GM21737 (cell line): ENCODE measurements around the gene SASS6.

Experiments used
- ATAC-seq: cut with Tn5 transposase; IDR thresholded peaks from one replicate; pipeline ENCODE4 v1.9.1; 2021; ENCODE audit warnings: mild to moderate bottlenecking, moderate library complexity; ENCODE audit not compliant: unreplicated experiment

Gene SASS6, protein sequence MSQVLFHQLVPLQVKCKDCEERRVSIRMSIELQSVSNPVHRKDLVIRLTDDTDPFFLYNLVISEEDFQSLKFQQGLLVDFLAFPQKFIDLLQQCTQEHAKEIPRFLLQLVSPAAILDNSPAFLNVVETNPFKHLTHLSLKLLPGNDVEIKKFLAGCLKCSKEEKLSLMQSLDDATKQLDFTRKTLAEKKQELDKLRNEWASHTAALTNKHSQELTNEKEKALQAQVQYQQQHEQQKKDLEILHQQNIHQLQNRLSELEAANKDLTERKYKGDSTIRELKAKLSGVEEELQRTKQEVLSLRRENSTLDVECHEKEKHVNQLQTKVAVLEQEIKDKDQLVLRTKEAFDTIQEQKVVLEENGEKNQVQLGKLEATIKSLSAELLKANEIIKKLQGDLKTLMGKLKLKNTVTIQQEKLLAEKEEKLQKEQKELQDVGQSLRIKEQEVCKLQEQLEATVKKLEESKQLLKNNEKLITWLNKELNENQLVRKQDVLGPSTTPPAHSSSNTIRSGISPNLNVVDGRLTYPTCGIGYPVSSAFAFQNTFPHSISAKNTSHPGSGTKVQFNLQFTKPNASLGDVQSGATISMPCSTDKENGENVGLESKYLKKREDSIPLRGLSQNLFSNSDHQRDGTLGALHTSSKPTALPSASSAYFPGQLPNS

GRCh38 chr1:100132566-100133477, at the start of gene SASS6, which contains the start of gene TRMT13:
Gene SASS6, minus strand, starts transcription at chr1:100132930. Its CDS starts 116 bp downstream, at chr1:100132814.
Gene TRMT13, plus strand, starts transcription at chr1:100133163. Its CDS starts 6 bp downstream, at chr1:100133169.
- peak; percentile 87 for ATAC-seq

GRCh38 chr1:100178091-100178490, 45.4 kb upstream of the SASS6 start, which contains the start of gene LRRC39:
Gene LRRC39, minus strand, starts transcription at chr1:100178256. Its CDS starts 9,740 bp downstream, at chr1:100168516.
- no peak for ATAC-seq

- no peak for ATAC-seq
Observed at GRCh38 chr1:100177295-100178041, 44.7 kb upstream of the SASS6 start.

DNA sequence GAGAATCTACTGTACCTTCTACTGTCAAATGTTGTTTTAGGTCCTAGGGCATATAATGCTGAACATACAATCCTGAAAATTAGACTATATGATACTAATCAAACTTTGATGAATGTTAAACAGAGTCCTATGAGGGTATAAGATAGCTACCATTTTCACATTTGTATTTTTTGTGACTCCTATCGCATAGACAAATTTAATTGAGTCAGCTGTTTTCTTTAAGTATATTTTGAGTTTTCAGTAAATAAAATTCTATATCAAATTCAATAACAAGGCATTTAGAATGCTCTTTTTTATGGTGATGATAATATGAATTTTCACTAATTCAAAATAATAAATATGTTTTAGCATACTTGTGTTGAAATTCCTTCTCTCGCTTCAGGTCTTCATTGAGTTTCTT, 35.3 kb upstream of the SASS6 start:
- ATAC-seq: no peak

DNA sequence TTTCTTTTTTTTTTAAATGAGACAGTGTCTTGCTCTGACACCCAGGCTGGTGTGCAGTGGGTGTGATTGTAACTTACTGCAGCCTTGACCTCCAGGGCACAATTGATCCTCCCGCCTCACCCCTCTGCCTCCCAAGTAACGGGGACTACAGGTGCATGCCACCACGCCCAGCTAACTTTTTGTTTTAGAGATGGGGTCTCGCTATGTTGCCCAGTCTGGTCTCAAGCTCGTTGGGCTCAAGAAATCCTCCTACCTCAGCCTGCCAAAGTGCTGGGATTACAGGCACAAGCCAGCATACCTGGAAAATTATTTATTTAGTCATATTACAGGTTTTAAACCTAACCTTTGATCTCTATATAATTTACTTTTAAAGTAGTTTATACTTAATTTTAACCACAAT, 32.0 kb upstream of the SASS6 start:
- ATAC-seq: no peak

DNA sequence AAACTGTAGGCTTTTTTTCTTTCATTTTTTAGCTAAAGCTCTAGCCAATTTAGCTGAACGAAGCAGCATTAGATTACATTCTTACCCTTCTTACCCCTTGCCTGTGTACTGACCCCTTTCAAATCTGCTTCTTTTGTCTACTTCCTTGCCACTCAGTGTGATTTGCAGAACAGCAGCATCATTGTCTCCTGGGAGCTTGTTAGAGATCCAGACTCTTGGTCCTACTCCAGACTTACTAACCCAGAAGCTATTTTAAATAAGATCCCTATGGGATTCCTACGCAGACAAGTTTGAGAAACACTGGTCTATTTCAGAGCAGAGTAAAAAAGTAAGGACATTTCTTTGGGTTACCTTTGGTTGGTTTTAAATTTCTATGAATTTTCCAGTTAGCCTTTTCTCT, 31.5 kb upstream of the SASS6 start:
- ATAC-seq: no peak

GRCh38 chr1:100162881-100163280, 30.2 kb upstream of the SASS6 start:
- no peak for ATAC-seq

GRCh38 chr1:100152271-100152670, 19.5 kb upstream of the SASS6 start:
- peak; percentile 78 for ATAC-seq

DNA sequence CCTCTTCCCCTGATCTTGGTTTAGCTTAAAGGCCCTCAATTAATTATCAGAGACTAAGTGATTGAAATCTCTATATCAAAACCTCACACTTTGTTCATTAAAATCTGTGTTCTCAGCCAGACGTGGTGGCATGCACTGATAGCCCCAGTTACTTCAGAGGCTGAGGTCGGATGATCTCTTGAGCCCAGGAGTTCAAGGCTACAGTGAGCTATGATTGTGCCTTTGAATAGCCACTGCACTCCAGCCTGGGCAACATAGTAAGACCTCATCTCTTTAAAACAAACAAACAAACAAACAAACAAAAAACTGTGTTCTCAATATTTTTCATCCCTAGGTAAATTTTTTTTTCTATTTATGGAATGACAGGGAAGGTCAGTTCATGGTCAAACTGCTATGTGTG, 18.9 kb upstream of the SASS6 start:
- ATAC-seq: no peak

DNA sequence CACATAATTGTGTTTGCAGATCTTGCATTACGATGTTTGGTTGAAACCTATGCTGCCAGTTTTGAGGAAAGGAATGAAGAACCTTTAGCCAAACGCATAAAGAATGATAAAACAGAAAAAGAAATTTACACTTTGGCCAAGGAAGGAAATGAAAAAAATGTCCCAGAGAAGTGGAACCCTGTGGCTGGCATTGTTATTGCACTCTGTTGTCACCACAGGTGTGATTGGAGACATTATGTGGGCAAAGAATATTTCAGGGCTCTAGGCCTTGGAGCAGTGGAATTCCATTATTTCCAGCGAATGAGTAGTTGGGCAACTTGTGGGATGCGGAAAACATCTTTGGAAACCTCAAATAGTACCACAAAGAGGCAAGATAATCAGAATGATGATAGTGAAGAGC, 15.1 kb upstream of the SASS6 start:
- no peak for ATAC-seq

DNA sequence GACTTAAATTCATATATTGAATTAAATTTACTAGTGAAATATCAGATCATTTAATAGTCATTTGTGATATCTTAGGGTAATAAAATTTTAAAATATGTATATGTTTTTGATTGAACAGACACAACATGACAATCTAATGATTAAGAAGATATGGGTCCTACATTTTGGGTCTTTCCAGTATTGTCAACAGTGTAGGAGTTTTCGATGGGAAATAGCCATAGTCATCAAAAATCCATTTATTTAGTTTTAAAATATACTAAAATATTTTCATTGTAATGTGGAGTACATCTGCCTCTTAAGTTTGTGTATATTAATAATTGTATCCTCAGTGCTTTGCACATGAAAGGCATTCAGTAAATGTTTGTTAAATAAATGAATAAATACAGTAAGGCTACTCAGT, 14.2 kb upstream of the SASS6 start:
- ATAC-seq: no peak

DNA sequence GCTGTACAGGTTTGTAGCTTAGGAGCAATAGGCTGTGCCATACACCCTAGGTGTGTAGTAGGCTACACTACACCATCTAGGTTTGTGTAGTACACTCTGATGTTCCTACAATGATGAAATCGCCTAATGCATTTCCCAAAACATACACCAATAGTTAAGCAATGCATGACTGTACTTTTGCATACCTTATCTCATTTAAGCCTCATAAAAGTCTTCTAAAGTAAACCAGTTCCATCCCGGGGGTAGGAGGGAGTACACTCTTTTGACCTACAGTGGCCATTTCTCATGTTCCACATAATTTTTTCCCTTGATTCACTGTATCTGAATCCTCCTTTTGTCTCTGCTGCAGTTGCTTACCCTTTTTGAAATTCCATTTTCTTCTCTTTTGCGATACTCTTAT, 12.4 kb upstream of the SASS6 start:
- ATAC-seq: no peak

DNA sequence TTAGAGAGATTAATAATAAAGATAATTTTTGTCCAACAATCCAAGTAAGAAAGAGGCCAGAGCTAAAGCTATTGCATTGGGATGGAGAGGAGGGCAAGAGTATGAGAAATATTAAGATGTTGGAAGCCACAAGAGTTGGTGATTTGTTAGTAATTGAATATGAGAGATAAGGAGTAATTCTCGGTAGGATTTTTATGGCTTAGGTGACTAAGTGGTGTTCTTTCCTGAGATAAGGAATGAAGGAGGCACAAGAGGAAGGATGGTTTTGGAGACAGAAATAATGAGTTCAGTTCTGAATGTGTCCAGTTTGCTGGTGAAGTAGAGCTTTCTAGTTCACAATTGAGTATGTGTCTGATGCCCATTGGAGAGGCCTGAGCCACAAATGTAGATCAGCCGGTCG, 9.6 kb upstream of the SASS6 start:
- no peak for ATAC-seq

DNA sequence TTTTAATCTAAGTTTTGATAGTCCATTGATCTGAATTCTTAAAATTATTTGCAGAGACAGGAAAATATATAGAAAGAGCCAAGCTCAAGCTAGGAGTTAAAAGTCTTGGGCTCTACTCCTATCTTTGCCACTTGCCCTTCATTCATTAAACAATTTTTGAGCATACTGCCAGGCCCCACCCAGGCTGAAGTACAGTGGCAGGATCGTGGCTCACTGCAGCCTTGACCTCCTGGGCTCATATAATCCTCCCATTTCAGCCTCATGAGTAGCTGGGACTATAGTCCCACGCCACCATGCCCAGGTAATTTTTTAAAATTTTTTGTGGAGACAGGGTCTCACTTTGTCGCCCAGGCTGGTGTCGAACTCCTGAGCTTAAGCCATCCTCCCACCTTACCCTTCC, 8.5 kb upstream of the SASS6 start:
- ATAC-seq: no peak

GRCh38 chr1:100137602-100138001, 4.9 kb upstream of the SASS6 start:
- no peak for ATAC-seq

DNA sequence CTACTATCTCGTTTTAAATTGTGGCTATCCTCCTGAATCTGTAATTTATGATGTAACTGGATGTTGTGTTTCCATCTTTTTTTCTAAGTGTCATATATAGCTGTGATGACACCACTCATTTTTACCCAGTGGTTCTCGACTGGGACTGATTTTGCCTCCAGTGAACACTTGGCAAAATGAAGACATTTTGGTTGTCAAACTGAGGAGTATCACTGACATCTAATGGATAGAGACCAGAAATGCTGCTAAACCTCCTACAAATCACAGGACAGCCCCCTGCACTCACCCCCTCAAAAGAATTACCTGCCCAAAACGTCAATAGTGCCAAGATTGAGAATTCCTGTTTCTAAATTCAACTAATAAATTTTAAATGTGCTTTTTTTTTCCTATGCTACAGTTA, 2.1 kb upstream of the SASS6 start:
- no peak for ATAC-seq

GRCh38 chr1:100131623-100132022, 1.1 kb downstream of the SASS6 start:
- no peak for ATAC-seq

DNA sequence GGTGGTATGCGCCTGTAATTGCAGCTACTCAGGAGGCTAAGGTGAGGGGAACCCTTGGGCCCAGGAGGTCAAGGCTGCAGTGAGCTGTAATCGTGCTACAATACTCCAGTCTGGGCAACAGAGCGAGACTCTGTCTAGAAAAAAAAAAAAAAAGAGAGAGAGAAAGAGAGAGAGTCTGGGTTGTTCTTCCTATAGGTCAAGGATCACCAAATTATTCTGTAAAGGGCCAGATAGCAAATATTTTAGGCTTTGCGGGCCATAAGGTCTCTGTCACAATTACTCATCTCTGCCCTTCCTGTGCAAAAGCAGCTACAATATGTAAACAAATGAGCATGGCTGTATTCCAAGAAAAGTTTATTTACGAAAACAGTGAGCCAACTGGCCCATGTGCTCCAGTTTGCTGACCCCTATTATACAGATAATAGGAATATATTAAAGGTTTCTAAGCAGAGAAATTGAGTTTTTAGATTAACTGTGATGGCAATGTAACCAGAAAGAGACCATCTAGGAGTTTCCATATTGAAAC, 2.1 kb downstream of the SASS6 start:
- ATAC-seq: no peak

DNA sequence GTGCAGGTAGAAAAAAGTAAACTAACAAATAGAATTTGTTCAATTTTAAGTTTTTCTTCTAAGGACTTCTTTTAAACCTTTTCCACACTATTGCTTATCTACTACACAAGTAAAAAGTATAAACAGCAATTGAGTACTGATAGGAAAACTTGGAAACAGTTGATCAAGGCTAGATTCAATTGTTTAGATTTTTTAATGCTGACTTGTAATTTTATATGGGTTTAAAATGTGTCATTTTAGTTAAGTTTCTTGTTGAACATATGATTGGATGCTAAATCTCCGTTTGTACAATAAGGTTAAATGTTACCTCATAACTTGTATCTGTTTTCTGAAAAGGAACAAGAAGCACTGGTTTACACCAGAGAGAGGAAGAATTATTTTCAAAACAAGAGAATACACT, 5.5 kb downstream of the SASS6 start:
- ATAC-seq: no peak

- ATAC-seq: no peak
Observed at GRCh38 chr1:100122177-100122576, 10.6 kb downstream of the SASS6 start.
